Activated B cell treated with CpG ODN at 0.5 μM for 24 hours (primary cell): Measurements from ENCODE around the gene PLA2G10. TPM values are rescaled to one million over a fixed set of nuclear protein-coding genes. Genes with fewer than 3 reads are reported as not detected.

Source experiments
- ATAC-seq: fragments of 200-7000 bp; cut with Tn5 transposase; one replicate; pipeline ENCODE4 v1.10.0; 2021; ENCODE audit warnings: low read depth, mild to moderate bottlenecking, moderate library complexity
- CTCF ChIA-PET: fragments of 350-600 bp; sonication (Branson Sonifier 250); formaldehyde crosslinking; loops from one replicate; lab custom pipeline; 2021; ENCODE audit warnings: antibody characterized with exemption; lab: Charles Lee
- POLR2A ChIA-PET: fragments of 350-600 bp; sonication (Branson Sonifier 250); formaldehyde crosslinking; loops from one replicate; lab custom pipeline; 2021; ENCODE audit warnings: antibody characterized with exemption; lab: Charles Lee
- DNase-seq: peaks from one replicate; pipeline ENCODE4 v3.0.0; 2022
- H3K27ac Mint-ChIP-seq: one replicate; pipeline ENCODE4 v1.8.0; 2020; ENCODE audit warnings: mixed read lengths
- H3K27me3 Mint-ChIP-seq: one replicate; pipeline ENCODE4 v1.8.0; 2021; ENCODE audit warnings: mixed read lengths
- H3K36me3 Mint-ChIP-seq: one replicate; pipeline ENCODE4 v1.8.0; 2021; ENCODE audit warnings: low read depth, mixed read lengths
- H3K4me1 Mint-ChIP-seq: one replicate; pipeline ENCODE4 v1.8.0; 2021; ENCODE audit warnings: mixed read lengths
- H3K4me3 Mint-ChIP-seq: one replicate; pipeline ENCODE4 v1.8.0; 2020; ENCODE audit warnings: mild to moderate bottlenecking, mixed read lengths
- H3K9me3 Mint-ChIP-seq: one replicate; pipeline ENCODE4 v1.8.0; 2020; ENCODE audit warnings: mixed read lengths
- CTCF ChIP-seq: fragments of 200-600 bp; IDR thresholded peaks from one replicate; pipeline ENCODE4 v1.8.0; 2022; ENCODE audit warnings: antibody characterized with exemption, mild to moderate bottlenecking
- intact Hi-C: fragments of 100-400 bp; cut with micrococcal nuclease; formaldehyde crosslinking; loops from one replicate; pipeline ENCODE4 v1.15.1; 2024
- total RNA-seq: library from RNA; stranded (reverse); gene quantifications from 2 replicates; pipeline ENCODE4 v1.2.3, GENCODE V29; 2022

Gene PLA2G10
- total RNA-seq, 1 donor from 2014 or later: not detected

GRCh38 chr16:14629612-14629918 is 64.5 kb downstream of the PLA2G10 start:
- intact Hi-C loops: no loop called here
- no peak for ATAC-seq
- peaks cover 45% of the 10 kb centered on the region for H3K4me1 Mint-ChIP-seq
- H3K36me3 Mint-ChIP-seq: peaks cover 50% of the 10 kb centered on the region
- ChIA-PET POLR2A (interaction anchor here (1.0 to 2.2 kb wide), 9 partner anchors 9 to 344 kb away, joined by 3 to 17 read pairs (median 6); no protein-coding TSS in a partner anchor), CTCF (no interaction called here)
- H3K9me3 Mint-ChIP-seq: peaks cover 3% of the 10 kb centered on the region
- no peak for TF ChIP-seq CTCF
- no peaks in the 10 kb centered on the region for H3K27me3 Mint-ChIP-seq
- peak overlapping the region; percentile 96 for H3K27ac Mint-ChIP-seq
- no peak for DNase-seq
- H3K4me3 Mint-ChIP-seq: peak overlapping the region; percentile 92

GRCh38 chr16:14628806-14629611 is 65.1 kb downstream of the PLA2G10 start:
- ATAC-seq (no peak), DNase-seq (no peak)
- H3K27ac Mint-ChIP-seq: peak overlapping the region; percentile 96
- CTCF ChIA-PET: no interaction called here
- peaks cover 55% of the 10 kb centered on the region for H3K36me3 Mint-ChIP-seq
- intact Hi-C loops: no loop called here
- no peak for TF ChIP-seq CTCF
- no peaks in the 10 kb centered on the region for H3K27me3 Mint-ChIP-seq
- H3K4me3 Mint-ChIP-seq: peak overlapping the region; percentile 92
- peaks cover 42% of the 10 kb centered on the region for H3K4me1 Mint-ChIP-seq
- POLR2A ChIA-PET: interaction anchor here (1.0 to 2.2 kb wide), 8 partner anchors 9 to 343 kb away, joined by 3 to 17 read pairs (median 6); no protein-coding TSS in a partner anchor
- peaks cover 3% of the 10 kb centered on the region for H3K9me3 Mint-ChIP-seq

- peaks cover 3% of the 10 kb centered on the region for H3K9me3 Mint-ChIP-seq
- no peak for TF ChIP-seq CTCF
- no peak for DNase-seq
- ChIA-PET POLR2A (no interaction called here), CTCF (no interaction called here)
- intact Hi-C loops: no loop called here
- ATAC-seq: no peak
- H3K27ac Mint-ChIP-seq: no peak overlapping the region
- no peaks in the 10 kb centered on the region for H3K27me3 Mint-ChIP-seq
- peaks cover 30% of the 10 kb centered on the region for H3K4me1 Mint-ChIP-seq
- H3K4me3 Mint-ChIP-seq: no peak overlapping the region
- H3K36me3 Mint-ChIP-seq: peaks cover 65% of the 10 kb centered on the region
Measured at GRCh38 chr16:14627078-14627477, 67.0 kb downstream of the PLA2G10 start.

Other genes starting within 250 kb of the PLA2G10 start
- gene PARN, start 64.0 kb downstream of the PLA2G10 start, total RNA-seq: 47.3 and 49.6 TPM in 2 replicates
- gene BFAR, start 61.4 kb downstream of the PLA2G10 start, total RNA-seq: 54.9 and 68.2 TPM in 2 replicates
- gene NPIPA3, start 9.1 kb upstream of the PLA2G10 start, total RNA-seq: 1.8 and 3.5 TPM in 2 replicates
- gene NPIPA2, start 48.2 kb upstream of the PLA2G10 start, total RNA-seq: 3.5 and 5.0 TPM in 2 replicates
- gene NOMO1, start 139.4 kb upstream of the PLA2G10 start, total RNA-seq: 33.1 and 38.5 TPM in 2 replicates
- 84.3 and 89.6 TPM in 2 replicates for gene NPIPA1, start 243.1 kb upstream of the PLA2G10 start, total RNA-seq